Karpas-422 (cell line): ENCODE results near the gene WASF2. TPM values are rescaled to one million over a fixed set of nuclear protein-coding genes. Genes with fewer than 3 reads are reported as not detected.
"Not testable (repeated sequence)": the region's sequence is repeated elsewhere in the genome, so short reads cannot be mapped to it uniquely, and the experiment has no call there.

Experiments used
- DNase-seq: peaks from one replicate; pipeline ENCODE4 v3.0.0-alpha.2; 2015
- H2AFZ ChIP-seq: fragments of 200-600 bp; sonication (generic); 2 replicates; pipeline ENCODE4 v1.6.1; 2014; ENCODE audit warnings: antibody characterized with exemption, low read length, mixed read lengths
- H3K27ac ChIP-seq: fragments of 200-600 bp; sonication (generic); 2 replicates; pipeline ENCODE4 v1.5.1; 2014; ENCODE audit warnings: mild to moderate bottlenecking, low read length, moderate library complexity
- H3K27me3 ChIP-seq: fragments of 200-600 bp; sonication (generic); 2 replicates; pipeline ENCODE4 v1.6.1; 2014; ENCODE audit warnings: low read length, mixed read lengths
- H3K36me3 ChIP-seq: fragments of 200-600 bp; sonication (generic); 2 replicates; pipeline ENCODE4 v1.6.1; 2014; ENCODE audit warnings: low read length, mixed read lengths; ENCODE audit not compliant: insufficient read depth
- H3K4me1 ChIP-seq: fragments of 200-600 bp; sonication (generic); 2 replicates; pipeline ENCODE4 v1.6.1; 2014; ENCODE audit warnings: mild to moderate bottlenecking, low read length, mixed read lengths
- H3K4me2 ChIP-seq: fragments of 200-600 bp; sonication (generic); 2 replicates; pipeline ENCODE4 v1.6.1; 2014; ENCODE audit warnings: low read length, low read depth, mild to moderate bottlenecking; ENCODE audit not compliant: poor library complexity, severe bottlenecking
- H3K4me3 ChIP-seq: fragments of 200-600 bp; sonication (generic); 2 replicates; pipeline ENCODE4 v1.5.1; 2014; ENCODE audit warnings: mild to moderate bottlenecking, antibody characterized with exemption, low read length, mixed read lengths
- H3K79me2 ChIP-seq: fragments of 200-600 bp; sonication (generic); 2 replicates; pipeline ENCODE4 v1.6.1; 2014; ENCODE audit warnings: mild to moderate bottlenecking, low read length, mixed read lengths
- H3K9ac ChIP-seq: fragments of 200-600 bp; sonication (generic); 2 replicates; pipeline ENCODE4 v1.6.0; 2014; ENCODE audit warnings: low read length
- H3K9me2 ChIP-seq: fragments of 200-600 bp; sonication (generic), shearing (Covaris generic); replicated peaks from 2 replicates; pipeline ENCODE4 v1.6.0; 2014; ENCODE audit warnings: mild to moderate bottlenecking, low read length, moderate library complexity; ENCODE audit not compliant: insufficient read depth
- H3K9me3 ChIP-seq: fragments of 300-700, 200-600 bp; sonication (generic); 2 replicates; pipeline ENCODE4 v1.6.1; 2014; ENCODE audit warnings: low read length, mixed read lengths
- H4K20me1 ChIP-seq: fragments of 200-600 bp; sonication (generic); 2 replicates; pipeline ENCODE4 v1.6.1; 2014; ENCODE audit warnings: mild to moderate bottlenecking, antibody characterized with exemption, low read length, low read depth; ENCODE audit not compliant: insufficient read depth
- total RNA-seq: library from RNA; depleted of rRNA; stranded (reverse); fragments of >200 nt; shearing (Covaris generic); gene quantifications from 2 replicates; pipeline ENCODE4 v1.2.3, GENCODE V29; 2014; ENCODE audit warnings: low replicate concordance

WASF2 gene
- total RNA-seq, 1 experiment from 2014 or later: 21.7 TPM

GRCh38 chr1:27409669-27410068 lies 80.3 kb downstream of the WASF2 start:
- no peak for DNase-seq
- Histone ChIP-seq H3K9ac (no peak overlapping the region), H3K4me1 (peaks cover 23% of the 10 kb centered on the region), H3K27ac (no peak overlapping the region), H3K4me3 (no peak overlapping the region), H3K27me3 (no peaks in the 10 kb centered on the region), H3K4me2 (no peak overlapping the region), H3K9me3 (no peaks in the 10 kb centered on the region), H3K36me3 (peaks cover 16% of the 10 kb centered on the region), H4K20me1 (no peaks in the 10 kb centered on the region), H3K79me2 (no peaks in the 10 kb centered on the region), H3K9me2 (no peaks in the 10 kb centered on the region), H2AFZ (no peak overlapping the region)

- Histone ChIP-seq H3K79me2 (no peaks in the 10 kb centered on the region), H4K20me1 (no peaks in the 10 kb centered on the region), H3K9me2 (no peaks in the 10 kb centered on the region), H3K27me3 (no peaks in the 10 kb centered on the region), H2AFZ (no peak overlapping the region), H3K27ac (no peak overlapping the region), H3K9ac (no peak overlapping the region), H3K4me1 (peaks cover 38% of the 10 kb centered on the region), H3K9me3 (no peaks in the 10 kb centered on the region), H3K36me3 (peaks cover 7% of the 10 kb centered on the region; the same call in 1 of the 2 replicates), H3K4me3 (no peak overlapping the region), H3K4me2 (no peak overlapping the region)
- DNase-seq: no peak
These were observed 81.8 kb downstream of the WASF2 start for GRCh38 chr1:27408151-27408550.

GRCh38 chr1:27406791-27407190 lies 83.2 kb downstream of the WASF2 start:
- H3K27ac ChIP-seq, H3K79me2 ChIP-seq, H3K36me3 ChIP-seq, H3K9ac ChIP-seq, H3K9me3 ChIP-seq, H3K9me2 ChIP-seq, H3K4me2 ChIP-seq, H2AFZ ChIP-seq, DNase-seq, H4K20me1 ChIP-seq, H3K27me3 ChIP-seq, H3K4me3 ChIP-seq: not testable (repeated sequence)
- H3K4me1 ChIP-seq: peaks cover 35% of the 10 kb centered on the region

- H3K4me3 ChIP-seq: no peak overlapping the region
- no peaks in the 10 kb centered on the region; the same call in 1 of the 2 replicates for H3K36me3 ChIP-seq
- no peak overlapping the region for H3K9ac ChIP-seq
- H3K9me2 ChIP-seq: no peaks in the 10 kb centered on the region
- no peaks in the 10 kb centered on the region for H3K9me3 ChIP-seq
- no peak overlapping the region for H3K4me2 ChIP-seq
- peaks cover 33% of the 10 kb centered on the region for H3K4me1 ChIP-seq
- no peak overlapping the region for H2AFZ ChIP-seq
- H3K27me3 ChIP-seq: no peaks in the 10 kb centered on the region
- no peak overlapping the region for H3K27ac ChIP-seq
- H4K20me1 ChIP-seq: no peaks in the 10 kb centered on the region
- no peaks in the 10 kb centered on the region for H3K79me2 ChIP-seq
- DNase-seq: no peak
These were observed 83.6 kb downstream of the WASF2 start for GRCh38 chr1:27406362-27406680.

- H3K4me2 ChIP-seq, H3K27ac ChIP-seq, H3K27me3 ChIP-seq, H3K36me3 ChIP-seq, H4K20me1 ChIP-seq, H3K79me2 ChIP-seq, H3K9me2 ChIP-seq, H3K9ac ChIP-seq, H2AFZ ChIP-seq, H3K4me3 ChIP-seq, DNase-seq, H3K9me3 ChIP-seq: not testable (repeated sequence)
- peaks cover 28% of the 10 kb centered on the region for H3K4me1 ChIP-seq
These were observed 84.2 kb downstream of the WASF2 start for GRCh38 chr1:27405598-27406361.

- no peak overlapping the region for H3K4me3 ChIP-seq
- no peak overlapping the region for H2AFZ ChIP-seq
- H3K79me2 ChIP-seq: no peaks in the 10 kb centered on the region
- H3K9ac ChIP-seq: no peak overlapping the region
- no peak for DNase-seq
- no peak overlapping the region for H3K4me2 ChIP-seq
- H3K36me3 ChIP-seq: no peaks in the 10 kb centered on the region; the same call in 1 of the 2 replicates
- H3K9me2 ChIP-seq: no peaks in the 10 kb centered on the region
- H3K27me3 ChIP-seq: no peaks in the 10 kb centered on the region
- H4K20me1 ChIP-seq: no peaks in the 10 kb centered on the region
- no peaks in the 10 kb centered on the region for H3K9me3 ChIP-seq
- peaks cover 25% of the 10 kb centered on the region for H3K4me1 ChIP-seq
- no peak overlapping the region for H3K27ac ChIP-seq
These were observed 84.9 kb downstream of the WASF2 start for GRCh38 chr1:27405074-27405473.

GRCh38 chr1:27403931-27404330 lies 86.0 kb downstream of the WASF2 start:
- Histone ChIP-seq H3K9ac (0 out of 2 replicates have a peak overlapping the region, but pooled peaks have one; percentile 29), H2AFZ (no peak overlapping the region), H3K36me3 (no peaks in the 10 kb centered on the region; the same call in 1 of the 2 replicates), H3K4me2 (no peak overlapping the region), H3K9me3 (no peaks in the 10 kb centered on the region), H3K9me2 (no peaks in the 10 kb centered on the region), H3K4me3 (no peak overlapping the region), H4K20me1 (no peaks in the 10 kb centered on the region), H3K79me2 (no peaks in the 10 kb centered on the region), H3K27me3 (no peaks in the 10 kb centered on the region), H3K27ac (peak overlapping the region; percentile 61), H3K4me1 (peaks cover 25% of the 10 kb centered on the region)
- no peak for DNase-seq

GRCh38 chr1:27403065-27403726 lies 86.8 kb downstream of the WASF2 start:
- H2AFZ ChIP-seq: no peak overlapping the region
- H3K4me2 ChIP-seq: peak overlapping the region; percentile 36

More at GRCh38 chr1:27403065-27403726, 86.8 kb downstream of the WASF2 start:
- no peaks in the 10 kb centered on the region for H3K27me3 ChIP-seq
- H3K36me3 ChIP-seq: no peaks in the 10 kb centered on the region; the same call in 1 of the 2 replicates
- no peaks in the 10 kb centered on the region for H4K20me1 ChIP-seq
- no peaks in the 10 kb centered on the region for H3K9me2 ChIP-seq
- peak overlapping the region; percentile 61 for H3K27ac ChIP-seq
- peak; percentile 68 for DNase-seq
- H3K79me2 ChIP-seq: no peaks in the 10 kb centered on the region
- H3K9ac ChIP-seq: 0 out of 2 replicates have a peak overlapping the region, but pooled peaks have one; percentile 29
- peaks cover 25% of the 10 kb centered on the region for H3K4me1 ChIP-seq
- H3K4me3 ChIP-seq: no peak overlapping the region
- no peaks in the 10 kb centered on the region for H3K9me3 ChIP-seq
